GM19099 (cell line): Measurements from ENCODE around the gene UBE4A.

Experiments used
- POLR2A ChIP-seq: IDR thresholded peaks from 3 replicates; pipeline ENCODE4 v1.6.1; 2011; ENCODE audit warnings: low read depth; ENCODE audit not compliant: insufficient read length; ENCODE audit errors: extremely low read depth

The UBE4A gene, protein sequence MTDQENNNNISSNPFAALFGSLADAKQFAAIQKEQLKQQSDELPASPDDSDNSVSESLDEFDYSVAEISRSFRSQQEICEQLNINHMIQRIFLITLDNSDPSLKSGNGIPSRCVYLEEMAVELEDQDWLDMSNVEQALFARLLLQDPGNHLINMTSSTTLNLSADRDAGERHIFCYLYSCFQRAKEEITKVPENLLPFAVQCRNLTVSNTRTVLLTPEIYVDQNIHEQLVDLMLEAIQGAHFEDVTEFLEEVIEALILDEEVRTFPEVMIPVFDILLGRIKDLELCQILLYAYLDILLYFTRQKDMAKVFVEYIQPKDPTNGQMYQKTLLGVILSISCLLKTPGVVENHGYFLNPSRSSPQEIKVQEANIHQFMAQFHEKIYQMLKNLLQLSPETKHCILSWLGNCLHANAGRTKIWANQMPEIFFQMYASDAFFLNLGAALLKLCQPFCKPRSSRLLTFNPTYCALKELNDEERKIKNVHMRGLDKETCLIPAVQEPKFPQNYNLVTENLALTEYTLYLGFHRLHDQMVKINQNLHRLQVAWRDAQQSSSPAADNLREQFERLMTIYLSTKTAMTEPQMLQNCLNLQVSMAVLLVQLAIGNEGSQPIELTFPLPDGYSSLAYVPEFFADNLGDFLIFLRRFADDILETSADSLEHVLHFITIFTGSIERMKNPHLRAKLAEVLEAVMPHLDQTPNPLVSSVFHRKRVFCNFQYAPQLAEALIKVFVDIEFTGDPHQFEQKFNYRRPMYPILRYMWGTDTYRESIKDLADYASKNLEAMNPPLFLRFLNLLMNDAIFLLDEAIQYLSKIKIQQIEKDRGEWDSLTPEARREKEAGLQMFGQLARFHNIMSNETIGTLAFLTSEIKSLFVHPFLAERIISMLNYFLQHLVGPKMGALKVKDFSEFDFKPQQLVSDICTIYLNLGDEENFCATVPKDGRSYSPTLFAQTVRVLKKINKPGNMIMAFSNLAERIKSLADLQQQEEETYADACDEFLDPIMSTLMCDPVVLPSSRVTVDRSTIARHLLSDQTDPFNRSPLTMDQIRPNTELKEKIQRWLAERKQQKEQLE

DNA sequence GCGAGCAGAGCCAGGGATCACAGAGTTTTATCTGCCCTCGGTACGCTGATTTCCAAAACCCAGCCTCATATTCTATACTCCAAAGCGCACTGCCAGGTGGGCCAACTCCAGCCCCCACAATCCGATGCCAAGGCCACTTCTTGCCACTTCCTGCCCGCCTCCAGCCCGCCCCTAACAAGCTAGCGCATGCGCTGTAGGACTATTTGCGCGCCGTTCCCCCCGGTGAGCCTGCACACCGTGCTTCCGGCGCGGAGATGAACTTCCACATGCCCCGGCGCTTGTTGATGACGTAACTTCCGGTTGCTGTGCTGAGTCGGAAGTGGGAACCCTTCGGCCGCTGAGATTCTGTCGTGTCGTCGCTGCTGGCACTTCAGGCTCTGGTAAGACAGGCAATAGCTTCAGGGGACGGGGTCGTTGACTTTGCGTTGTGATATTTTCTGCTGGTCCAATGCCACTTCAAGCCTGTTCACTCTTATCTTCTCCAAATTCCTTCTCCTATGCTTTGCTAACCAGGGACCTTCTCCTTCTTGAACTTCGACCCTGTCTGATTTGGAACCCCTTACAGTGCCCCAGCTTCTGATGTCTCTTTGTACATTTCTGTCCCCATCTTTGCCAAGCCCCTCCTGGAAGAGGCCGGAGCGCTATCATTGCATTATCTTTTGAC, at the start of gene UBE4A:
UBE4A (plus strand) TSS at position 306 of the 664 bp plus-strand sequence. CDS start 5,481 bp downstream, outside the sequence.
- TF ChIP-seq POLR2A: peak; percentile 94

DNA sequence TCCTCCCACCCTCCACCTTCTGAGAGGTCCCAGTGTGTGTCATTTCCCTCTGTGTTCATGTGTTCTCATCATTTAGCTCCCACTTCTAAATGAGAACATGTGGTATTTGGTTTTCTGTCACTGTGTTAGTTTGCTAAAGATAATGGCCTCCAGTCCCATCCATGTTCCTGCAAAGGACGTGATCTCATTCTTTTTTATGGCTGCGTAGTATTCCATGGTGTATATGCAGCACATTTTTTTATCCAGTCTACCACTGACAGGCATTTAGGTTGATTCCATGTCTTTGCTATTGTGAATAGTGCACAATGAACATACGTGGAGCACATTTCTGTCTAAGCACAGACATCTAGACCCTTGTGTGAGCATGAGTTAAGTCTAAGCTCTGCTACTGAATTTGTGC, 49.1 kb upstream of the UBE4A start:
- no peak for TF ChIP-seq POLR2A

DNA sequence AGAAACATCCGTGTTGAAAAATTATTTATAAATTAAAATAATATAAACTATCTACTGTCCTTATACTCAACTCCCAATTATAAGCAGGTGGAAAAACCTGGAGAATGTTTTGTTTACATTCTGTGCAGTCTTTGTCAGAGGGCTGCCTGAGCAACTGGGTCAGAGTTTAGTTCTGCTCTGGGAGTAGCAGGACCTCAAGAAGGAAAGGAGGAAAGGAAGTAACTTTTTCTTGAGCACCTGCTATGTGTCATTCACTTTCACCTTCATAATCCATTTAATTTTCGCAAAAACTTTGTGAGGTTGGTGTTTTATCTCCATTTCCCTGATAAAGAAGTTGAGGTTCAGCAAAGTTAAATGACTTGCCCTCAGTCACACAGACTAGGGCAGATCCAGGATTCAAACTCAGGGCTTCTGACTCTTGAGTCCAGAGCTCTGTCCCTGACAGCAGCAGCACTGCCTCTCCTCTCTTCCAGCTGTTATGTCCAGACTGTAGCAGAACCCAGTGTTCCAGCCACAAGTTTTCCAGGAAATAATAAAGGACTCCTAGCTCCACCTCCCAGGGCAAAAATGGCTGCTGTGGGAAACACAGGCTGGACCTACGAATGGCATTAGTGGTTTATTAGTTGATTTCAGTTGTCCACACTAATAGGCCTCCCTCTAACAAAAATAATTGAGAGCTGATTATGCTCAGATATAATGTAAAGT, 48.5 kb upstream of the UBE4A start:
- no peak for TF ChIP-seq POLR2A

DNA sequence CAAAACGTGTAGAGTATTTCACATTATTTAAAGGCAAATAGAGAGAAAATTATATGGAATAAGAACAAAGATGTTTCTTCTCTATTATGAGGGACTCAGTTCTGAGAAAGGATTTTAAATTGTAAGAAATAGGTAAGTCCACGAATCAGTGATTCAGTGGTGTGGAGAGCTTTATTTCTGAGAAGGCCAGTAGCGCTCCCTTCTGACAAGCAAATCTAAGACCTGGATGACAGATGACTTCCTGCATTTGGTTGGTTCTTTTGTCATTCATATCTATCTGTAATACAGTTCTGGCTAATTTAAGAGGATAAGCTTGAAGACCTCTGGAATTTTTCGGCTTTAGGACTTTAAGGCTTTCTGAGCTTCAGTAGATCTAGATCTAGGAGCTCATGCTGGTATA, 47.9 kb upstream of the UBE4A start:
- TF ChIP-seq POLR2A: no peak

DNA sequence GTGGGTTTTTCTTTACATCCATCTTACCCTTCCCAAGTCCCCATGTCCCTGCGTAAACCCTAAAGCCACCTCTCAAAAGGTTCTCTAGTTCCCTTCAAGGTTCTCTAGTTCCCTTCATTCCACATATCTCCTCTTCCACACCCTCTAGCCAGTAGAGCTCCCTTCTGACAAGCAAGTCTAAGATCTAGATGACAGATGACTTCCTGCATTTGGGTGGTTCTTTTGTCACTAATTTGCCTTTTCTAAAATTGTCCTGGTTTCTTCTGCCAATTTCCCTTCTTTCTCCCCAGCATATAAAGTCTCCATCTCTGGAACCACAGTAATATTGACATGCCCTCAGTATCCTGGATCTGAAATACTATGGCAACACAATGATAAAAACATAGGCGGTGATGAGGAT, 47.1 kb upstream of the UBE4A start:
- no peak for TF ChIP-seq POLR2A

DNA sequence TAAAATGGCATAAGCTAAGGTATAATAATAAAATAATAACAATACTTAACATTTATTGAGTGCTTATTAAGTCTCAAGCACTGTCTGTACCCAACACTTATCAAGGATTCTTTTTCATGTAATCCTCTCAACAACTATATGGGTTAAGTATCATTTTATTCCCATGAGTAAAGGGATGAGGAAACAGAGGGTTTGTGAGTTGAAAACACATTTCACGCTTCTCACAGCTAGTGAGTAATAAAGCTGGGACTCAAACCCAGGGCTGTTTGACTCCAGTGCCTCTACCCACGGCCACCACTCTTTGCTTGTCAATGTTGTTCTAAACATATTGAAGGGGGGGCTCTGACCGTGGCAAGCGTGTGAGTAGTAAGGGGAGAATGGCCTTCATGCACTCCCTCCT, 46.2 kb upstream of the UBE4A start:
- no peak for TF ChIP-seq POLR2A

DNA sequence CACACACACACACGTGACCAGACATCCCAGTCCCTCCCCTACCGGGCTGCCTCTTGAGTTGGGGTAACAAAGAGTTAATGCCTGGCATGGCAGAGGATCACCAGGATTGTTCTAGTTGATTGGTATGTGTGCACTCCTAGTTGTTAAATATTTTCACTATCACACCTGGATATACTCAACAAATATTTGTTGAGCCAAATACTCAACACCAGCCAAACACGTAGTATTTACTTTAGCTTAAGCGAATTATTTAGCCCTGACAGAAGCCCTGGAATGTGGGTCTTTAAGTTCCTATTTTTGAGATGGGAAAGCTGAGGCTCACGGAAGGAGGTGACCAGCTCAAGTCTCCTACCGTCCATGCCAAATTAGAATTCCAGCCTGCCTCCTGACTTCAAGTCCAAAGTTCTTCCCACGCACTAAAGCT, 44.4 kb upstream of the UBE4A start:
- no peak for TF ChIP-seq POLR2A

DNA sequence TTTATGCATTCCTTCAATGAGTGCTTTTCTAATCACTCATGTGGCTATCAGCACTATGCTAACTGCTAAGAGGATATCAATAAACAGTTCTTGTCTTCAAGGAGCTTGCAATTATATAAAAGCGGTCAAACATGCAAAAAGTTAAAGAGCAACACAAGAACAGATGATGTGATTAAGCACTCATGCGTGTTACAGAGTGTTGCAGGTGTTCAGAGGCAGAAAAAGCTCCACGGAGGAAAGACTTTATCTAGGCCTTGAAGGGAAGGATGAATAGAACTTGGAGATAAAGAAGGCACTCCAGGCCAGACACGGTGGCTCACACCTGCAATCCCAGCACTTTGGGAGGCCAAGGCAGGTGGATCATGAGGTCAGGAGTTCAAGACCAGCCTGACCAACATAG, 41.3 kb upstream of the UBE4A start:
- TF ChIP-seq POLR2A: no peak

DNA sequence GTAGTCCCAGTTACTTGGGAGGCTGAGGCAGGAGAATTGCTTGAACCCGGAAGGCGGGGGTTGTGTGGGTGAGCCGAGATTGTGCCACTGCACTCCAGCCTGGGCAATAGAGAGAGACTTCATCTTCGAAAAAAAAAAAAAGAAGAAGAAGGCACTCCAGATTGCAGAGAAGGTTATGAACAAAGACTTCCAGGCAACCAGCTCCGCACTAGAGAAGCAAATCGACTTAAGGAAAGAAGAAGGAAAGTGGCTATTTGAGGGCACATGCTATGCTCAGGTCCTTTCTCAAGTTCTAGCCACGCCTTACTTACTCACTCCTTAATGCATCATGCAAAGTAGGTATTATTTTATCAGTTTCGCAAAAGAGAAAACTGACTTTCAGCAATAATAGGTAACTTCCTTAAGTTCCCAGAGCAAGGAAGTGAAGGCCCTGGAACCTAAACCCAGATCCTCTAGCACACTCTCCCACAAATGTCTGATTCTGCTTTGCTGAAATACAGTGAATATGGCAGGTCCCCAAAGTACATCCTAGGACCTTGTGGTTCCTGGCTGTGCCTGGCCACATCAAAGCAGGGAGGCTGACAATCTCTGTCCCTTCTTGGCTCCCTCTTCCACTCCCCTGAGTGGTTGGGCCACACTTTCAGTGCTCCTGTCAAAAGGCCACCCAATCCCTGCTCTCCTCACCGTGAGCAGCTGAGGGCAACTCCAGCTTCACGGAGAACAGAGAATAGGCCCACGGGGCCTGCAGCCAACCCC, 40.6 kb upstream of the UBE4A start:
- TF ChIP-seq POLR2A: no peak

DNA sequence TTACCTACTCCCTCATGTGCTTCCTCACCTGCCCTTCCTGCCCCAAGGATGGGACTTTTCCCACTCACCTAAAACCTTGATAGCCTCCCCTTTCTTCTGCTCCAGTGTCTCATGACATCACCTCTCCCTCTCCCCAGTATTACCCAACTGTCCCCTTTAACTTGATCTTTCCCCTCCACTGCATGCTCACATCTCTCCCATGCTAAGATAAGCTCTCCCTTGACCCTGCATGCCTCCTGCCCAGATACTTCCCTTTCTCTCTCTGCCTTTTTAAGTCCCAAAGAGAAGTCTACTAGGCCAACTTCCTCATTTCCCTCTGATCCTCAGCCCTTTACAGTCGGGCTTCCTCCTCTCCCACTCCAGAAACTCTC, 40.1 kb upstream of the UBE4A start:
- TF ChIP-seq POLR2A: no peak

DNA sequence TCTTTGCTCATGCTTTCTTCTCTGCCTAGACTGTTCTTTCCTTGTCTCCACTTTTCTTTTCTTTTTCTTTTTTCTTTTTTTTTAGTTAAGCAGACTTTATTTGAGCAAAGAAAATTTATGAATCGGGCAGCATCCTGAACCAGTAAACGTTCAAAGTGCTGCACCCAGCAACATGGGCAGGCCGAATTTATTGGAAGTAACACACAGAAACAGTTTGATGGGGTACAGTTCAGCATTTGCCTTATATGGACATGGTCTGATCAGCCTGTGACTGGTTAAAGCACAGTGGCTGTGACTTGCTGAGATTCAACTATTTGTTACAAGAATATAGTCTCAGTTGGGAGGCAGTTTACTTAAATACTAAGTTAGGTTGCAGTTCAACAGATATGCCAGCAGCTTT, 38.9 kb upstream of the UBE4A start:
- no peak for TF ChIP-seq POLR2A

DNA sequence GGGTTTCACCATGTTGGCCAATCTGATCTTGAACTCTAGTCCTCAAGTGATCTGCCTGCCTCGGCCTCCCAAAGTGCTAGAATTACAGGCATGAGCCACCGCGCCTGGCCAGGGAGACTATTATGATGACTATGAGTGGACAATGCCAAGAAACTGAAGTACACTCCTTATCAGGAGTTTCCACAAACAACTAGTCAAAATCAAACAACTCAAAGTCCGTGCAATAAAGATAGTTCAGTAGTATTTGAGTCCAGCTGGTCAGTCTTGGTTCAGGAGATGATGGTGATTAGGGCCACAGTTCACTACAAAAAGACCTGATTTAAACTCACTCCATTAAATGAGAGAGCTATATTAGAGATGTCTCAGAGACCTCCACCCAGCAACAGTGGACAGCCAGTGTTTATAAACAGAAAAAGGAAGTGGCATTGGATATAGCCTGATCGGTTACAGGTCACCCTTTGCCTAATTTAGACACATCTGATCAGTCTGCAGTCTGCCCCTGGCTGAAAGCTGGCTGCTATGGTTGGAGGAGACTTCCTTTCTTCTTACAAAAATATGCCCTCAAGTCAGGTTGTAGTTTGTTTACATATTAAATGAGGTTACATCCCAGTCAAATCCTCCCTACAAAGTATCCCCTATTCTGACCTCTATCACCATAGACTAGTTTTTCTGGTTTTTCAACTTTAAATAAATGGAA, 37.9 kb upstream of the UBE4A start:
- no peak for TF ChIP-seq POLR2A

DNA sequence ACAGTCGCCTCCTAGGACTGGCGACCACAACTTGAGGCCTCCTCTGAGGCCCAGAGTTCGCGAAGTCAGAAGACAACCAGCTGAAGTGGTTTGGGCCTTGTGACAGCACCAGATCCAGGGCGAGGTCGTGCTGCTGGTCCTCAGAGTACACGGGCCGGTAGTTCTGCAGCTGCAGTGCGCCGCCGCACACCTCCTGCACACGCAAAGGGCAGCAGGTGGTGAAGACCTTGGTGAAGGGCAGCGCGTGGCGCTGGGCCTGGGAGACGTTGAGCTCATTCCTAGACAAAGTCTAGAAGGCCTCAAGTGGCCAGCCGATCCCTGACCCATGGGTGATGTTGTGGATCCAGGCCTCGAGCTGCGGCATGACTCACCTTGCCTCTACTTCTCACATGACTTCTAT, 36.7 kb upstream of the UBE4A start:
- no peak for TF ChIP-seq POLR2A
